IPS-18a (cell line): Measurements from ENCODE around the gene SH2D6.

Source experiments
- H3K27ac ChIP-seq: one replicate; pipeline ENCODE4 v1.5.1; 2013; ENCODE audit warnings: low read length
- H3K27me3 ChIP-seq: one replicate; pipeline ENCODE4 v1.6.1; 2013; ENCODE audit warnings: mild to moderate bottlenecking, low read length; ENCODE audit not compliant: control insufficient read depth, insufficient read depth
- H3K36me3 ChIP-seq: one replicate; pipeline ENCODE4 v1.6.1; 2013; ENCODE audit warnings: low read depth, low read length; ENCODE audit not compliant: control insufficient read depth
- H3K4me1 ChIP-seq: one replicate; pipeline ENCODE4 v1.6.1; 2013; ENCODE audit warnings: low read depth, low read length; ENCODE audit not compliant: control insufficient read depth
- H3K4me3 ChIP-seq: one replicate; pipeline ENCODE4 v1.5.1; 2013; ENCODE audit warnings: low read length
- H3K9ac ChIP-seq: one replicate; pipeline ENCODE4 v1.6.1; 2013; ENCODE audit warnings: mild to moderate bottlenecking, low read length, moderate library complexity
- H3K9me3 ChIP-seq: one replicate; pipeline ENCODE4 v1.6.1; 2013; ENCODE audit warnings: low read depth, low read length; ENCODE audit not compliant: control insufficient read depth

Gene SH2D6

GRCh38 chr2:85387754-85388153 is 30.8 kb upstream of the SH2D6 start:
- H3K9ac ChIP-seq: no peak overlapping the region
- no peaks in the 10 kb centered on the region for H3K9me3 ChIP-seq
- no peaks in the 10 kb centered on the region for H3K36me3 ChIP-seq
- H3K27me3 ChIP-seq: no peaks in the 10 kb centered on the region
- H3K4me3 ChIP-seq: no peak overlapping the region
- no peak overlapping the region for H3K27ac ChIP-seq
- peaks cover 8% of the 10 kb centered on the region for H3K4me1 ChIP-seq

DNA sequence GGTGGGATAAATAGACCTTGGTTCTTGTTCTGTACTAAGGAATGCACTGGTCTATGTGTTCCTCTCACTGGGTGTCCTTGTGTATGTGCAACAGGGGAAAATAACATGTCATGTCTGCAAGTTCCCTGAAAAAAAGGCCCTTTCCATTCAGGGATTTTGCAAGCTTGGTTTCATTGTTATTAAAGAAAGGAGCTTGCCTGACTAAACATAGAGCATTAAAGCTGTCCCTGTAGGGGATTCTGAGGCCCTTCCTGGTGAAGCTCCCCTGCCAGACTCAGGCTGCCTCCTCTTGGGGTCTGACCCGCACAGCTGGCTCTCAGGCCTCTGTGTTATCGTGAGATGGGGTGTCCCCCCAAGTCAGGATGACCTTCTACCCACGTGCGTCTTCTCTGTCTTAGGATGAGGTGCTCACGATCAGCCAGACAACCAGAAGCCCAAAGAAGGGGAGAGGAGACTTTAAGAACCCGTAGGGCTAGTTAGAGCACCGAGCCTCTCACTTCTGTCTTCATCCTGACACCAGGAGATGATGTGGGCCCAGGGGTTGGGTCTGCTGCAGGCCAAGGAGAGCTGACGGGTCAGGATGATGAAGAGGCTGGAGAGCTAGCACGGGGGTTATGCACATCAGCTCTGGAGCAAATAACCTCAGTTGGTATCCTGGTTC is 29.5 kb upstream of the SH2D6 start:
- Histone ChIP-seq H3K9ac (no peak overlapping the region), H3K36me3 (no peaks in the 10 kb centered on the region), H3K4me1 (peaks cover 5% of the 10 kb centered on the region), H3K27me3 (no peaks in the 10 kb centered on the region), H3K4me3 (no peak overlapping the region), H3K27ac (no peak overlapping the region), H3K9me3 (no peaks in the 10 kb centered on the region)

DNA sequence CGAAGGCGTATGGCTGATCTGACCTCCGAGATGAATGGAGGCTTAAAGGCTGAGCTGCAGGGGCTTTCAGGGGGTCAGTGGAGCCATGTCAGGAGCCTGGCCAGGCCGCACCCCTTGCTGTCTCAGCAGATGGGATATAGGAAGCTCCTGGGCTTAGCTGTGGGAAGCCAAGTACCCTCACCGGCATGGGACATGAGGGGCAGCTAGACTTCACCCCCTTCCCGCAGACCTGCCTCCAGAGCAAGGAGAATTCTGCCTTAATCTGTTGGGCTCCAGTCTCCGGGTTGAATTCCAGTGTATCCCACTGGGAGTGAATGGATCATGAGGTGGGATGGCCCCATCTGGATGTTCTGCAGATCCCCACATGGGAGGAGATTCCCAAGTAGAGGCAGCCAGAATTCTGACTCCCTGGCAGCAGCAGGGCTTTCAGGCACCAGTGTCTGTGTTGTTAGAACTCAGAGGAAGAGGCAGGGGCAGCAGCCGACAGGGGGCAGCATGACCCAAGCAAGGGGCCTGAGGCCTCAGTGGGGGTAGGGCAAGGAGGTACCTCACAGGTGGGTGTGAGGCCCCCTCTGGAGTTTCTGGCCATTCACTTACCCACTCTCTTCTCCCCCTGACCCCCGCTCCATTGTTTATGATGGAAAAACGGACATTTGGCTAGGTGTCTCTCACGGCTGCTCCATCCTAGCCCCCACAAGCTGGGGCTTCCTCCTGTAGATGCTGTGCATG is 27.4 kb upstream of the SH2D6 start:
- Histone ChIP-seq H3K4me1 (no peaks in the 10 kb centered on the region), H3K36me3 (no peaks in the 10 kb centered on the region), H3K4me3 (no peak overlapping the region), H3K9ac (no peak overlapping the region), H3K27me3 (no peaks in the 10 kb centered on the region), H3K9me3 (no peaks in the 10 kb centered on the region), H3K27ac (no peak overlapping the region)

DNA sequence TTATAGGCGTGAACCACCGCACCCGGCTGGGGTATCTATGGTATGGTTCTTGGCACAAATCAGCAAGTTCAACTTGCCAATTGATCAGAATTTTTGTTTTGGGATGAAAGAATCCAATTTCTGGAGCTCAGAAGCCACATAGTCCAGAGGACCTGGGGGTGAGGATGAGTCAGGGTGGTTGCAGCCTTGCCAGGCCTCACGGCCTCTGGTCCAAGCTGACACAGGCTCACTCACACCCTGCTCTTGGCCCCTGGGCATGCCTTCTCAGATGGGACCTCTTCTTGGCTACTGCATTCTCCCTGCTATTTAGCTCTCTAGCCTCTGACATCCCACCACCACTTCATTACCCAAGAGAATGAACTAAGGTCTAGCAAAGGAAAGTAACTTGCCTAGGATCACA is 24.7 kb upstream of the SH2D6 start:
- no peaks in the 10 kb centered on the region for H3K9me3 ChIP-seq
- no peak overlapping the region for H3K4me3 ChIP-seq
- H3K27me3 ChIP-seq: no peaks in the 10 kb centered on the region
- H3K27ac ChIP-seq: no peak overlapping the region
- no peaks in the 10 kb centered on the region for H3K36me3 ChIP-seq
- no peak overlapping the region for H3K9ac ChIP-seq
- H3K4me1 ChIP-seq: no peaks in the 10 kb centered on the region

DNA sequence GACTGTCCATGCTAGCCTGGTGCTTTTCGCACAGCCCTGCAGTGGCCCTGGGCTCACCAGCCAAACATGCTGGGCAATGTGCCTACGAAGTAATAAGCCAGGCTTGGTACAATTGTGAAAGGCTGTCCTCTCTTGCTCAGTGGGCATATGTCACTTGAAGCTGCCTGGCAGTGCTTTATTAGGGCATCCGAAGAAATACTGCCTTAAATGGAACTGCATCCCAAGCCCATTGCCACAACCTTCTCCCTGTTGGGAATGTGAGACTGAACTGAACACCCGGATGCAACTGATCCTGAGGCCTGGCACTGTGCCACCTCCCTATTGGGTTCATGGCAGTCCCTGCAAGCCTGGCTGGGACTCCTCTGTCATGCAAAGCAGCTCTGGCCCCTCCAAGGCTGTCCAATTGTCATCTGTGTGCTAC is 24.2 kb upstream of the SH2D6 start:
- Histone ChIP-seq H3K9me3 (no peaks in the 10 kb centered on the region), H3K4me1 (no peaks in the 10 kb centered on the region), H3K27ac (no peak overlapping the region), H3K27me3 (no peaks in the 10 kb centered on the region), H3K36me3 (no peaks in the 10 kb centered on the region), H3K4me3 (no peak overlapping the region), H3K9ac (no peak overlapping the region)

GRCh38 chr2:85394976-85395375 is 23.5 kb upstream of the SH2D6 start:
- no peak overlapping the region for H3K4me3 ChIP-seq
- no peaks in the 10 kb centered on the region for H3K9me3 ChIP-seq
- no peak overlapping the region for H3K9ac ChIP-seq
- no peaks in the 10 kb centered on the region for H3K27me3 ChIP-seq
- H3K27ac ChIP-seq: no peak overlapping the region
- no peaks in the 10 kb centered on the region for H3K36me3 ChIP-seq
- no peaks in the 10 kb centered on the region for H3K4me1 ChIP-seq

DNA sequence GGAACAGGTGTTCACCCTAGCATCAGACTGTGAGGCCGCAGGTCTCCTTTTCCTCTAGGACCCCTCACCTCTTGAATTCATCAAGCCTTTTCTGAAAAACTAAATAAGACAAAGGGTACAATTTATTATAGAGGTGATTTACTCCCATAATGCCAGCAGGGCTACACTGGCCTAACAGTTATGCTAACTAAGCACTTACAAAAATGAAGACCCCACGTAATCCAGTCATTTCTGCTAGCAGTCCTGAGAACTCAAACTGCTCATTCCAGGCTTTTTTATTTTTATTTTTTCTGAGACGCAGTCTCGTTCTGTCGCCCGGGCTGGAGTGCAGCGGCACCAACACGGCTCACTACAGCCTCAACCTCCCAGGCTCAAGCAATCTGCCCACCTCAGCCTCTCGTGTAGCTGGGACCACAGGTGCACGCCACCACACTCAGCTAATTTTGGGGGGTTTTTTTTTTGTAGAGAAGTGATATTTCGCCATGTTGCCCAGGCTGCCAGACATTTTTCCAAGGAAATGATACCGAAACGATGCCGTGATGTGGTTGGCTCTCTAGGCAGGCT is 22.5 kb upstream of the SH2D6 start:
- no peaks in the 10 kb centered on the region for H3K36me3 ChIP-seq
- no peaks in the 10 kb centered on the region for H3K9me3 ChIP-seq
- H3K9ac ChIP-seq: no peak overlapping the region
- no peaks in the 10 kb centered on the region for H3K4me1 ChIP-seq
- no peak overlapping the region for H3K4me3 ChIP-seq
- no peak overlapping the region for H3K27ac ChIP-seq
- H3K27me3 ChIP-seq: no peaks in the 10 kb centered on the region

GRCh38 chr2:85396531-85397470 is 21.7 kb upstream of the SH2D6 start:
- Histone ChIP-seq H3K36me3 (no peaks in the 10 kb centered on the region), H3K27me3 (no peaks in the 10 kb centered on the region), H3K9me3 (no peaks in the 10 kb centered on the region), H3K27ac (no peak overlapping the region), H3K9ac (no peak overlapping the region), H3K4me3 (no peak overlapping the region), H3K4me1 (no peaks in the 10 kb centered on the region)

DNA sequence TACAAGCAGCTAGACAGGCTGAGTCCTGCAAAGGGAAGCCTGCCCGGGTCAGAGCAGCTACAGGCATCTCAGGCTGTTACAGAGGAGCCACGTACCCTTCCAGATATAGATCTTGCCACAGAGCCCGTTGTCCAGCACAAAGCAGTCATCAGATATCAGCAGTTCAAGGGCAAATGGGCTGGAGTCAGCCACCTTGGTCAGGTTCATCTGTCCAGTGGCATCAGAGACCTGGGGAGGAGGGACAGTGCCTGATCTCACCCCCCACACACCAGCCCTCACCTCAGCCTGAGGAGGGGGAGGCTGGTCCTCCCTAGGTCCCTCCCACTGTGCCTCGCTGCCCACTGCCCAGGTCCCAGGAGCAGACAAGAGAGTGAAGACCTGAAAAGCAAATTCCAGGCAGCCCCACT is 20.6 kb upstream of the SH2D6 start:
- Histone ChIP-seq H3K27ac (no peak overlapping the region), H3K9me3 (no peaks in the 10 kb centered on the region), H3K4me1 (no peaks in the 10 kb centered on the region), H3K4me3 (no peak overlapping the region), H3K27me3 (no peaks in the 10 kb centered on the region), H3K9ac (no peak overlapping the region), H3K36me3 (no peaks in the 10 kb centered on the region)

- Histone ChIP-seq H3K9me3 (no peaks in the 10 kb centered on the region), H3K36me3 (no peaks in the 10 kb centered on the region), H3K4me1 (no peaks in the 10 kb centered on the region), H3K4me3 (no peak overlapping the region), H3K27me3 (no peaks in the 10 kb centered on the region), H3K27ac (no peak overlapping the region), H3K9ac (no peak overlapping the region)
Observed at GRCh38 chr2:85398426-85399182, 19.9 kb upstream of the SH2D6 start.

- H3K9ac ChIP-seq: no peak overlapping the region
- no peaks in the 10 kb centered on the region for H3K36me3 ChIP-seq
- no peaks in the 10 kb centered on the region for H3K4me1 ChIP-seq
Observed at GRCh38 chr2:85399183-85399455, 19.4 kb upstream of the SH2D6 start.

More at GRCh38 chr2:85399183-85399455, 19.4 kb upstream of the SH2D6 start:
- Histone ChIP-seq H3K27ac (no peak overlapping the region), H3K4me3 (no peak overlapping the region), H3K9me3 (no peaks in the 10 kb centered on the region), H3K27me3 (no peaks in the 10 kb centered on the region)
